SK-N-SH (cell line): ENCODE measurements around the gene SH3PXD2B. TPM values are rescaled to one million over a fixed set of nuclear protein-coding genes. Genes with fewer than 3 reads are reported as not detected.

Source experiments
- CTCF ChIA-PET: fragments of 300-600, 350-600 bp; formaldehyde crosslinking; extraction: SDS; loops from one replicate; lab custom pipeline; 2021; lab: Yijun Ruan, JAX
- POLR2A ChIA-PET: fragments of 350-600 bp; sonication (Branson Sonifier 250); formaldehyde crosslinking; extraction: SDS; loops from one replicate; lab custom pipeline; 2020; ENCODE audit warnings: antibody characterized with exemption, inconsistent platforms; lab: Yijun Ruan, JAX
- DNase-seq: peaks from one replicate; pipeline ENCODE4 v3.0.0; 2012
- H2AFZ ChIP-seq: fragments of 200-600 bp; sonication (generic); 2 replicates; pipeline ENCODE4 v1.8.1; 2016; ENCODE audit warnings: antibody characterized with exemption, mild to moderate bottlenecking, low read depth
- H3F3A ChIP-seq: fragments of 200-600 bp; sonication (generic); replicated peaks from 2 replicates; pipeline ENCODE3; 2016; ENCODE audit warnings: antibody characterized with exemption, mild to moderate bottlenecking; ENCODE audit not compliant: insufficient read depth
- H3K27ac ChIP-seq, 2 experiments: fragments of 200-500 bp in 1 of 2; fragments of 200-600 bp in 1 of 2; sonication (Bioruptor generic) in 1 of 2; sonication (generic), shearing (Covaris generic) in 1 of 2; 2 replicates each; pipeline versions ENCODE4 v1.5.1 to v1.6.1; 2014 to 2016; ENCODE audit warnings: low read depth in 2 of 2, inconsistent platforms in 1 of 2, low read length in 1 of 2, mild to moderate bottlenecking in 1 of 2, mixed read lengths in 1 of 2
- H3K27me3 ChIP-seq: fragments of 200-600 bp; sonication (generic), shearing (Covaris generic); 2 replicates; pipeline ENCODE4 v1.6.1; 2016; ENCODE audit warnings: mixed run types; ENCODE audit not compliant: insufficient read depth
- H3K36me3 ChIP-seq, 2 experiments: fragments of 200-500 bp in 1 of 2; fragments of 200-600 bp in 1 of 2; sonication (Bioruptor generic) in 1 of 2; sonication (generic) in 1 of 2; replicated peaks in 1 of 2; 2 replicates each; pipeline versions ENCODE3 to v1.5.1; 2014 to 2016; ENCODE audit warnings: low read length in 1 of 2, mild to moderate bottlenecking in 1 of 2; ENCODE audit not compliant: insufficient read depth in 2 of 2, control insufficient read depth in 1 of 2
- H3K4me1 ChIP-seq, 2 experiments: fragments of 200-500 bp in 1 of 2; fragments of 200-600 bp in 1 of 2; sonication (Bioruptor generic) in 1 of 2; sonication (generic), shearing (Covaris generic) in 1 of 2; 2 replicates each; pipeline versions ENCODE4 v1.5.1 to v1.6.1; 2014 to 2016; ENCODE audit warnings: low read depth in 1 of 2, low read length in 1 of 2, mixed run types in 1 of 2; ENCODE audit not compliant: insufficient read depth in 2 of 2, control insufficient read depth in 1 of 2
- H3K4me2 ChIP-seq: fragments of 200-600 bp; sonication (generic), shearing (Covaris generic); 2 replicates; pipeline ENCODE4 v1.6.1; 2017; ENCODE audit warnings: mixed run types
- H3K4me3 ChIP-seq, 2 experiments: fragments of 200-500 bp in 1 of 2; fragments of 200-600 bp in 1 of 2; sonication (Bioruptor generic) in 1 of 2; sonication (generic), shearing (Covaris generic) in 1 of 2; 2 replicates each; pipeline versions ENCODE4 v1.5.1 to v1.8.1; 2014 to 2016; ENCODE audit warnings: low read depth in 2 of 2, inconsistent platforms in 1 of 2, low read length in 1 of 2, mild to moderate bottlenecking in 1 of 2, mixed read lengths in 1 of 2, moderate library complexity in 1 of 2
- H3K79me2 ChIP-seq: fragments of 200-600 bp; sonication (generic); 2 replicates; pipeline ENCODE4 v1.8.1; 2017; ENCODE audit warnings: mild to moderate bottlenecking; ENCODE audit not compliant: insufficient read depth
- H3K9ac ChIP-seq: fragments of 200-600 bp; sonication (generic); 2 replicates; pipeline ENCODE4 v1.6.1; 2017; ENCODE audit warnings: mixed run types
- H3K9me2 ChIP-seq: fragments of 200-600 bp; sonication (generic); 2 replicates; pipeline ENCODE4 v1.6.1; 2017; ENCODE audit warnings: mixed run types
- H3K9me3 ChIP-seq: fragments of 200-600 bp; sonication (generic); 2 replicates; pipeline ENCODE4 v1.6.1; 2017; ENCODE audit warnings: mixed run types, mild to moderate bottlenecking, moderate library complexity
- H4K20me1 ChIP-seq: fragments of 200-600 bp; sonication (generic); 2 replicates; pipeline ENCODE4 v1.6.1; 2017; ENCODE audit warnings: mild to moderate bottlenecking, mixed run types; ENCODE audit not compliant: insufficient read depth
- EP300 ChIP-seq, 2 experiments: IDR thresholded peaks; 2 replicates each; pipeline versions ENCODE4 v1.4.0 to v1.6.1; 2012; ENCODE audit warnings: borderline replicate concordance in 1 of 2, low read depth in 1 of 2, low read length in 1 of 2
- EZH2phosphoT487 ChIP-seq: fragments of 200-600 bp; sonication (generic); IDR thresholded peaks from 2 replicates; pipeline ENCODE4 v1.6.1; 2017; ENCODE audit warnings: low read depth, mixed run types, mild to moderate bottlenecking, antibody characterized with exemption, moderate library complexity, borderline replicate concordance
- FOXM1 ChIP-seq: IDR thresholded peaks from 2 replicates; pipeline ENCODE4 v1.4.0; 2012; ENCODE audit warnings: low read depth, mild to moderate bottlenecking
- GABPA ChIP-seq: IDR thresholded peaks from 2 replicates; pipeline ENCODE4 v1.4.0; 2012; ENCODE audit warnings: low read depth, mild to moderate bottlenecking
- NFIC ChIP-seq: IDR thresholded peaks from 2 replicates; pipeline ENCODE4 v1.4.0; 2012; ENCODE audit warnings: borderline replicate concordance
- PBX3 ChIP-seq: IDR thresholded peaks from 2 replicates; pipeline ENCODE4; 2012
- POLR2AphosphoS5 ChIP-seq: IDR thresholded peaks from 2 replicates; pipeline ENCODE4 v1.6.1; 2012; ENCODE audit warnings: low read depth, low read length
- REST ChIP-seq: IDR thresholded peaks from 2 replicates; pipeline ENCODE4 v1.6.1; 2012; ENCODE audit warnings: mild to moderate bottlenecking, low read depth, low read length, moderate library complexity
- RFX5 ChIP-seq: IDR thresholded peaks from 2 replicates; pipeline ENCODE4 v1.6.1; 2012; ENCODE audit warnings: mild to moderate bottlenecking, improper control_type of control experiment, low read length
- RXRA ChIP-seq: IDR thresholded peaks from 2 replicates; pipeline ENCODE4 v1.4.0; 2012; ENCODE audit warnings: low read depth, mild to moderate bottlenecking, borderline replicate concordance
- TCF12 ChIP-seq: IDR thresholded peaks from 2 replicates; pipeline ENCODE4 v1.4.0; 2012
- TEAD4 ChIP-seq: IDR thresholded peaks from 2 replicates; pipeline ENCODE4 v1.4.0; 2012; ENCODE audit warnings: mild to moderate bottlenecking, borderline replicate concordance; ENCODE audit not compliant: insufficient read depth
- YY1 ChIP-seq: IDR thresholded peaks from 2 replicates; pipeline ENCODE4 v1.4.0; 2012; ENCODE audit warnings: low read depth, mild to moderate bottlenecking
- WGBS: methylation state at CpG from one replicate; pipeline ENCODE4 v1.1.6; 2017; ENCODE audit warnings: low lambda C conversion rate; 5-methylcytosine and 5-hydroxymethylcytosine counted together
- polyA plus RNA-seq, 3 experiments: library from polyadenylated mRNA; depleted of rRNA; stranded (reverse); fragments of >200 nt; gene quantifications; 2 replicates each; pipeline ENCODE4 v1.2.3, GENCODE V29; 2012
- TF ChIP-seq, protein P1 (sequence below): fragments of 150-350 bp; IDR thresholded peaks from 2 replicates; pipeline ENCODE4 v1.6.1; 2016; ENCODE audit warnings: mild to moderate bottlenecking, low read depth, low read length
- TF ChIP-seq, protein P2 (sequence below): fragments of 150-350 bp; IDR thresholded peaks from 2 replicates; pipeline ENCODE4 v1.6.1; 2017; ENCODE audit warnings: antibody characterized with exemption, low read length, low read depth, borderline replicate concordance

Gene SH3PXD2B
- polyA plus RNA-seq, 1 of the 3 experiments (the other 2 are of a cell fraction): 15.0 TPM

GRCh38 chr5:172493906-172494305 is 39.6 kb upstream of the SH3PXD2B start:
- Histone ChIP-seq H3F3A (no peaks in the 10 kb centered on the region), H2AFZ (no peak overlapping the region), H4K20me1 (no peaks in the 10 kb centered on the region), H3K9me3 (no peaks in the 10 kb centered on the region), H3K27me3 (no peaks in the 10 kb centered on the region; the same call in 1 of the 2 replicates), H3K4me2 (no peak overlapping the region), H3K4me3 (no peak overlapping the region), H3K4me1 (peaks cover 0 to 8% of the 10 kb centered on the region in 2 experiments; a peak in 1 of 4 replicates), H3K27ac (no peak overlapping the region), H3K36me3 (no peaks in the 10 kb centered on the region), H3K9me2 (no peaks in the 10 kb centered on the region)
- WGBS: 72% methylated on average over 3 of the region's 3 CpGs
- no peak for DNase-seq
- ChIA-PET POLR2A (interaction anchor here (1.1 kb wide), 1 partner anchor 47 kb away, joined by 3 read pairs; no protein-coding TSS in a partner anchor), CTCF (interaction anchor here (1.1 to 1.6 kb wide), 2 partner anchors 12 to 69 kb away, joined by 3 read pairs; no protein-coding TSS in a partner anchor)
- TF ChIP-seq, protein P1, sequence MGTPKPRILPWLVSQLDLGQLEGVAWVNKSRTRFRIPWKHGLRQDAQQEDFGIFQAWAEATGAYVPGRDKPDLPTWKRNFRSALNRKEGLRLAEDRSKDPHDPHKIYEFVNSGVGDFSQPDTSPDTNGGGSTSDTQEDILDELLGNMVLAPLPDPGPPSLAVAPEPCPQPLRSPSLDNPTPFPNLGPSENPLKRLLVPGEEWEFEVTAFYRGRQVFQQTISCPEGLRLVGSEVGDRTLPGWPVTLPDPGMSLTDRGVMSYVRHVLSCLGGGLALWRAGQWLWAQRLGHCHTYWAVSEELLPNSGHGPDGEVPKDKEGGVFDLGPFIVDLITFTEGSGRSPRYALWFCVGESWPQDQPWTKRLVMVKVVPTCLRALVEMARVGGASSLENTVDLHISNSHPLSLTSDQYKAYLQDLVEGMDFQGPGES: no peak
- TF ChIP-seq, protein P2, sequence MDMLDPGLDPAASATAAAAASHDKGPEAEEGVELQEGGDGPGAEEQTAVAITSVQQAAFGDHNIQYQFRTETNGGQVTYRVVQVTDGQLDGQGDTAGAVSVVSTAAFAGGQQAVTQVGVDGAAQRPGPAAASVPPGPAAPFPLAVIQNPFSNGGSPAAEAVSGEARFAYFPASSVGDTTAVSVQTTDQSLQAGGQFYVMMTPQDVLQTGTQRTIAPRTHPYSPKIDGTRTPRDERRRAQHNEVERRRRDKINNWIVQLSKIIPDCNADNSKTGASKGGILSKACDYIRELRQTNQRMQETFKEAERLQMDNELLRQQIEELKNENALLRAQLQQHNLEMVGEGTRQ: no peak
- TF ChIP-seq NFIC: no peak
- TF ChIP-seq RXRA: no peak
- TF ChIP-seq RFX5: no peak
- TF ChIP-seq, all 33 proteins: peak for 0
- Histone ChIP-seq H3K79me2 (no peaks in the 10 kb centered on the region), H3K9ac (no peak overlapping the region)

GRCh38 chr5:172493461-172493860 is 39.1 kb upstream of the SH3PXD2B start:
- Histone ChIP-seq H3K9me3 (no peaks in the 10 kb centered on the region), H3K36me3 (no peaks in the 10 kb centered on the region), H3K27me3 (no peaks in the 10 kb centered on the region; the same call in 1 of the 2 replicates), H3K4me2 (no peak overlapping the region), H3K27ac (no peak overlapping the region), H3K4me1 (peaks cover 0 to 8% of the 10 kb centered on the region in 2 experiments; a peak in 1 of 4 replicates), H3K9me2 (no peaks in the 10 kb centered on the region), H3K79me2 (no peaks in the 10 kb centered on the region), H3K4me3 (no peak overlapping the region), H2AFZ (no peak overlapping the region), H3K9ac (no peak overlapping the region), H3F3A (no peaks in the 10 kb centered on the region), H4K20me1 (no peaks in the 10 kb centered on the region)
- POLR2A ChIA-PET: interaction anchor here (1.1 kb wide), 1 partner anchor 48 kb away, joined by 3 read pairs; no protein-coding TSS in a partner anchor
- 70% methylated on average over 11 of the region's 11 CpGs for WGBS
- CTCF ChIA-PET: interaction anchor here (1.1 kb wide), 1 partner anchor 12 kb away, joined by 3 read pairs; no protein-coding TSS in a partner anchor
- DNase-seq: no peak
- TF ChIP-seq EP300 (IDR thresholded peaks at IDR 0.05; ENCODE audit: borderline replicate concordance in 1 of 2, low read depth in 1 of 2, low read length in 1 of 2): no peak

DNA sequence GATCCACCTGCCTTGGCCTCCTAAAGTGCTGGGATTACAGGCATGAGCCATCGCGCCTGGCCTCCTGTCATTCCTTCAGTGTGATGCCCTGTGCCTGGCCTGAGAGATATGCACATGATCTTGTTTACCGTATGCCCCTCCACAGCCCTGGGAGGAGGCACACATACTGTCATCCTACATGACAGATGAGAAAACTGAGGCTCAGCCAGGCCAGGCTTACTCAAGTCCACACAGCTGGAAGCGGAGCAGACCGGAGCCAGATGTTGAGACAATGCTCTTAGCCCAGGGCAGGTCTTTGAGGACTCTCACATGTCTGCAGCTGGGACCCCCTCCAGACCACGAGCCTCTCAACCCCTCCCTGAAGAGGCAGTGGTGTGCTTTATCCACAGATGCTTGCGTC is 38.7 kb upstream of the SH3PXD2B start:
- CTCF ChIA-PET: interaction anchor here (1.1 kb wide), 2 partner anchors 11 to 204 kb away, joined by 3 to 5 read pairs; no protein-coding TSS in a partner anchor
- TF ChIP-seq GABPA (no peak), TCF12 (no peak), FOXM1 (no peak), YY1 (no peak), REST (no peak), EZH2phosphoT487 (no peak), PBX3 (no peak), TEAD4 (no peak), POLR2AphosphoS5 (no peak)

More for the DNA sequence above, 38.7 kb upstream of the SH3PXD2B start:
- H3F3A ChIP-seq: no peaks in the 10 kb centered on the region
- no peak overlapping the region for H3K4me2 ChIP-seq
- H3K9ac ChIP-seq: no peak overlapping the region
- H3K27me3 ChIP-seq: no peaks in the 10 kb centered on the region; the same call in 1 of the 2 replicates
- 75% methylated on average over 7 of the region's 7 CpGs for WGBS
- POLR2A ChIA-PET: interaction anchor here (1.1 kb wide), 1 partner anchor 48 kb away, joined by 3 read pairs; no protein-coding TSS in a partner anchor
- H3K36me3 ChIP-seq: no peaks in the 10 kb centered on the region
- no peaks in the 10 kb centered on the region for H3K79me2 ChIP-seq
- no peaks in the 10 kb centered on the region for H3K9me3 ChIP-seq
- no peak overlapping the region for H3K27ac ChIP-seq
- no peak for DNase-seq
- no peaks in the 10 kb centered on the region for H4K20me1 ChIP-seq
- no peak overlapping the region for H2AFZ ChIP-seq
- peaks cover 0 to 8% of the 10 kb centered on the region in 2 experiments; a peak in 1 of 4 replicates for H3K4me1 ChIP-seq
- no peaks in the 10 kb centered on the region for H3K9me2 ChIP-seq
- no peak overlapping the region for H3K4me3 ChIP-seq
